K562 (cell line): ENCODE results near the gene SH3BP5. TPM values are rescaled to one million over a fixed set of nuclear protein-coding genes. Genes with fewer than 3 reads are reported as not detected.

Experiments used
- ATF1 ChIP-seq, 2 experiments: fragments of 450-650 bp in 1 of 2; IDR thresholded peaks; 2 replicates each; pipeline ENCODE4 v1.6.1; 2016; ENCODE audit warnings: missing compliant biosample characterization in 1 of 2, missing genetic modification characterization in 1 of 2
- C11orf30 ChIP-seq: fragments of 450-650 bp; IDR thresholded peaks from 2 replicates; pipeline ENCODE4 v1.6.1; 2016; ENCODE audit warnings: low read depth, mild to moderate bottlenecking
- CC2D1A ChIP-seq: fragments of 450-650 bp; IDR thresholded peaks from 2 replicates; pipeline ENCODE4 v1.6.1; 2017; ENCODE audit warnings: mild to moderate bottlenecking
- EP400 ChIP-seq: fragments of 450-650 bp; IDR thresholded peaks from 2 replicates; pipeline ENCODE4 v1.6.1; 2017; ENCODE audit warnings: antibody characterized with exemption, mild to moderate bottlenecking, moderate library complexity
- FOSL1 ChIP-seq: fragments of 200-800 bp; sonication (Bioruptor generic); conservative IDR thresholded peaks from 2 replicates; pipeline ENCODE4 v1.6.1; 2016; ENCODE audit warnings: missing genetic modification characterization, missing compliant biosample characterization
- HMG20A ChIP-seq: fragments of 450-650 bp; formaldehyde crosslinking; conservative IDR thresholded peaks from 2 replicates; pipeline ENCODE4 v1.4.0; 2020; ENCODE audit warnings: mild to moderate bottlenecking, mixed read lengths
- L3MBTL2 ChIP-seq: fragments of 450-650 bp; IDR thresholded peaks from 2 replicates; pipeline ENCODE4 v1.6.1; 2016; ENCODE audit warnings: mild to moderate bottlenecking, moderate library complexity
- LCOR ChIP-seq: sonication (generic); formaldehyde crosslinking; IDR thresholded peaks from 2 replicates; pipeline ENCODE4 v1.8.0; 2022; ENCODE audit warnings: mild to moderate bottlenecking, missing genetic modification reagents
- MBD2 ChIP-seq: sonication (generic); IDR thresholded peaks from 2 replicates; pipeline ENCODE4 v1.6.1; 2016; ENCODE audit warnings: low read depth, borderline replicate concordance
- MITF ChIP-seq: IDR thresholded peaks from 2 replicates; pipeline ENCODE4 v1.6.1; 2014; ENCODE audit warnings: antibody characterized with exemption
- NELFE ChIP-seq: IDR thresholded peaks from 2 replicates; pipeline ENCODE4 v1.6.1; 2011; ENCODE audit warnings: mild to moderate bottlenecking; ENCODE audit not compliant: insufficient read depth, insufficient read length
- POLR2B ChIP-seq: fragments of 450-650 bp; IDR thresholded peaks from 2 replicates; pipeline ENCODE4 v1.6.1; 2018; ENCODE audit warnings: low read depth; ENCODE audit not compliant: partially characterized antibody
- RBFOX2 ChIP-seq: fragments of 200-400 bp; formaldehyde crosslinking; IDR thresholded peaks from 2 replicates; pipeline ENCODE4 v1.6.1; 2017; ENCODE audit warnings: low read depth, mild to moderate bottlenecking, low read length, moderate library complexity
- RBM34 ChIP-seq: fragments of 200-400 bp; formaldehyde crosslinking; IDR thresholded peaks from 2 replicates; pipeline ENCODE4 v1.6.1; 2018; ENCODE audit warnings: low read length, borderline replicate concordance; ENCODE audit not compliant: insufficient read depth
- TAF1 ChIP-seq: IDR thresholded peaks from 2 replicates; pipeline ENCODE4 v1.6.1; 2011; ENCODE audit warnings: mild to moderate bottlenecking, low read length, moderate library complexity; ENCODE audit not compliant: insufficient read depth, control insufficient read depth, severe bottlenecking; ENCODE audit errors: extremely low read depth
- TFAP4 ChIP-seq: sonication (generic); formaldehyde crosslinking; IDR thresholded peaks from 2 replicates; pipeline ENCODE4 v1.8.0; 2022; ENCODE audit warnings: missing genetic modification reagents, mild to moderate bottlenecking, moderate library complexity, borderline replicate concordance
- TFE3 ChIP-seq: fragments of 450-650 bp; formaldehyde crosslinking; IDR thresholded peaks from 2 replicates; pipeline ENCODE4 v1.4.0; 2020; ENCODE audit warnings: mild to moderate bottlenecking, mixed read lengths
- XRCC5 ChIP-seq: fragments of 200-400 bp; formaldehyde crosslinking; IDR thresholded peaks from 2 replicates; pipeline ENCODE4 v1.6.1; 2017; ENCODE audit warnings: low read depth, mild to moderate bottlenecking, low read length
- ZFX ChIP-seq: sonication (generic); formaldehyde crosslinking; IDR thresholded peaks from 2 replicates; pipeline ENCODE4 v1.8.0; 2022; ENCODE audit warnings: mild to moderate bottlenecking, missing genetic modification reagents, moderate library complexity
- ZNF280A ChIP-seq: fragments of 450-650 bp; IDR thresholded peaks from 2 replicates; pipeline ENCODE4 v1.6.1; 2018; ENCODE audit warnings: mild to moderate bottlenecking, low read depth; ENCODE audit not compliant: partially characterized antibody
- ZNF507 ChIP-seq: conservative IDR thresholded peaks from 2 replicates; pipeline ENCODE4 v1.6.1; 2017; ENCODE audit warnings: missing genetic modification characterization, missing compliant biosample characterization
- ZNF511 ChIP-seq: sonication (generic); formaldehyde crosslinking; IDR thresholded peaks from 2 replicates; pipeline ENCODE4 v1.8.0; 2022; ENCODE audit warnings: mild to moderate bottlenecking, missing genetic modification reagents
- polyA plus RNA-seq, 8 experiments: library from polyadenylated mRNA; depleted of rRNA in 4 of 8; stranded (reverse) in 5 of 8; unstranded in 3 of 8; fragments of >200 nt; fragmentation: Nextera tagmentation in 2 of 8; fragmentation: Illumina TruSeq in 1 of 8; extraction: Ambion mirVana in 2 of 8; extraction: Trizol in 1 of 8; gene quantifications; 2 replicates each; pipeline versions ENCODE4 v1.2.1 to v1.2.3, GENCODE V29; 2011 to 2014; ENCODE audit warnings: inconsistent platforms in 1 of 8, missing spikeins in 1 of 8
- total RNA-seq, 7 experiments: library from RNA; depleted of rRNA in 6 of 7; stranded (reverse); fragments of >200 nt in 6 of 7; fragmentation: Illumina TruSeq in 2 of 7; extraction: Trizol in 2 of 7; gene quantifications; 2 replicates each; pipeline versions ENCODE4 v1.2.1 to v1.2.3, GENCODE V29; 2011 to 2021; ENCODE audit warnings: low replicate concordance in 1 of 7

The SH3BP5 gene
- total and polyA plus RNA-seq, 9 of the 15 experiments (the other 6 are each of a cell fraction or from before 2014, with no cell fraction given): 2.9 to 29.0 (median 14.9) TPM

GRCh38 chr3:15205482-15205933, 126.9 kb downstream of the SH3BP5 start (continued):
- no peak for TF ChIP-seq TFE3 (CRISPR knock-in tag)
- no peak for TF ChIP-seq HMG20A (CRISPR knock-in tag)
- no peak for TF ChIP-seq ZNF507 (tag)
- TF ChIP-seq ZFX (CRISPR knock-in tag): no peak
- no peak for TF ChIP-seq L3MBTL2
- TF ChIP-seq C11orf30: peak; percentile 18; the same call in 1 of the 2 replicates
- TF ChIP-seq POLR2B: no peak
- no peak for TF ChIP-seq LCOR
- no peak; the same call in 1 of the 2 replicates for TF ChIP-seq EP400
- TF ChIP-seq ZNF511: no peak
- TF ChIP-seq RBM34: no peak
- no peak for TF ChIP-seq NELFE
- no peak for TF ChIP-seq XRCC5
- TF ChIP-seq MITF: no peak
- no peak for TF ChIP-seq FOSL1
- no peak for TF ChIP-seq TFAP4 (CRISPR knock-in tag)
- TF ChIP-seq CC2D1A: no peak
- no peak for TF ChIP-seq ZNF280A
- no peak for TF ChIP-seq MBD2
- TF ChIP-seq ATF1 (CRISPR knock-in tag; IDR thresholded peaks at IDR 0.05): no peak
- TF ChIP-seq ATF1 (tag; IDR thresholded peaks at IDR 0.05): no peak
- no peak for TF ChIP-seq TAF1
- no peak for TF ChIP-seq RBFOX2
